ENCODE measurements around the gene CROCC2.

Gene CROCC2

GRCh38 chr2:240921311-240921994, 15.3 kb downstream of the CROCC2 start:
- no peaks in the 10 kb centered on the region for H3K9me3 ChIP-seq (ENCODE audit: control insufficient read depth, insufficient read depth, low read depth, low read length)
- H3K27ac ChIP-seq (ENCODE audit: extremely low read depth, low read depth, low read length): no peak overlapping the region
- ChIA-PET CTCF (no interaction called here), POLR2A (no interaction called here)
- H3K4me3 ChIP-seq (ENCODE audit: low read depth, low read length): no peak overlapping the region
- TF ChIP-seq BCL11A (tag by site-specific recombination; IDR thresholded peaks at IDR 0.05; ENCODE audit: low read depth): no peak
- TF ChIP-seq ZNF404 (tag by site-specific recombination; IDR thresholded peaks at IDR 0.05): no peak
- peak; percentile 82 for TF ChIP-seq GLIS1 (tag by site-specific recombination; IDR thresholded peaks at IDR 0.05)
- TF ChIP-seq ZNF701 (tag by site-specific recombination; IDR thresholded peaks at IDR 0.05): no peak
- no peak for TF ChIP-seq ZNF580 (tag by site-specific recombination; IDR thresholded peaks at IDR 0.05)
- 0 out of 2 replicates have a peak, but pooled peaks have one; percentile 19 for TF ChIP-seq ZNF692 (tag by site-specific recombination; IDR thresholded peaks at IDR 0.05)
- H3K4me1 ChIP-seq (ENCODE audit: control insufficient read depth, insufficient read depth, low read length): 0 out of 2 replicates have a peak, but pooled peaks cover 2% of the 10 kb centered on the region
- no peaks in the 10 kb centered on the region for H3K36me3 ChIP-seq (ENCODE audit: control insufficient read depth in 2 of 2, insufficient read depth in 1 of 2, low read length in 2 of 2)

GRCh38 chr2:240921995-240922244, 15.8 kb downstream of the CROCC2 start:
- POLR2A ChIA-PET: interaction anchor here (0.6 kb wide), 1 partner anchor 659 kb away, joined by 3 read pairs; no protein-coding TSS in a partner anchor
- Histone ChIP-seq H3K36me3 (ENCODE audit: control insufficient read depth in 2 of 2, insufficient read depth in 1 of 2, low read length in 2 of 2) (no peaks in the 10 kb centered on the region), H3K4me3 (ENCODE audit: low read depth, low read length) (no peak overlapping the region), H3K9me3 (ENCODE audit: control insufficient read depth, insufficient read depth, low read depth, low read length) (no peaks in the 10 kb centered on the region), H3K4me1 (ENCODE audit: control insufficient read depth, insufficient read depth, low read length) (no peaks in the 10 kb centered on the region), H3K27ac (ENCODE audit: extremely low read depth, low read depth, low read length) (no peak overlapping the region)
- CTCF ChIA-PET: interaction anchor here (0.6 kb wide), 1 partner anchor 7 kb away, joined by 4 read pairs; no protein-coding TSS in a partner anchor
- TF ChIP-seq GFI1B (tag by site-specific recombination; IDR thresholded peaks at IDR 0.05): no peak
- peak; percentile 45 for TF ChIP-seq GLIS1 (tag by site-specific recombination; IDR thresholded peaks at IDR 0.05)
- TF ChIP-seq KLF9 (tag by site-specific recombination; IDR thresholded peaks at IDR 0.05; ENCODE audit: low read depth): 0 out of 2 replicates have a peak, but pooled peaks have one; percentile 19

- H3K4me3 ChIP-seq (ENCODE audit: low read depth, low read length): no peak overlapping the region
- POLR2A ChIA-PET: interaction anchor here (0.6 kb wide), 1 partner anchor 658 kb away, joined by 3 read pairs; no protein-coding TSS in a partner anchor
- TF ChIP-seq ZBTB6 (tag by site-specific recombination; IDR thresholded peaks at IDR 0.05) (no peak), SCRT2 (tag by site-specific recombination; IDR thresholded peaks at IDR 0.05) (peak; percentile 38), HIC1 (tag by site-specific recombination; IDR thresholded peaks at IDR 0.05) (peak; percentile 67), ZIC2 (tag by site-specific recombination; IDR thresholded peaks at IDR 0.05) (peak; percentile 19)
- H3K27ac ChIP-seq (ENCODE audit: extremely low read depth, low read depth, low read length): no peak overlapping the region
- no peaks in the 10 kb centered on the region for H3K36me3 ChIP-seq (ENCODE audit: control insufficient read depth in 2 of 2, insufficient read depth in 1 of 2, low read length in 2 of 2)
- CTCF ChIA-PET: interaction anchor here (0.6 kb wide), 1 partner anchor 8 kb away, joined by 4 read pairs; no protein-coding TSS in a partner anchor
- no peaks in the 10 kb centered on the region for H3K9me3 ChIP-seq (ENCODE audit: control insufficient read depth, insufficient read depth, low read depth, low read length)
- no peaks in the 10 kb centered on the region for H3K4me1 ChIP-seq (ENCODE audit: control insufficient read depth, insufficient read depth, low read length)
Measured at GRCh38 chr2:240922245-240922981, 16.3 kb downstream of the CROCC2 start.
